HG03520 (cell line): ENCODE data around the gene FGF5.
A peak's percentile ranks its signal among the peaks of the same experiment; 100 is the strongest.

Experiments
- ATAC-seq: cut with Tn5 transposase; IDR thresholded peaks from one replicate; pipeline ENCODE4 v1.9.1; 2021; ENCODE audit warnings: mild to moderate bottlenecking, moderate library complexity; ENCODE audit not compliant: unreplicated experiment

The FGF5 gene

DNA sequence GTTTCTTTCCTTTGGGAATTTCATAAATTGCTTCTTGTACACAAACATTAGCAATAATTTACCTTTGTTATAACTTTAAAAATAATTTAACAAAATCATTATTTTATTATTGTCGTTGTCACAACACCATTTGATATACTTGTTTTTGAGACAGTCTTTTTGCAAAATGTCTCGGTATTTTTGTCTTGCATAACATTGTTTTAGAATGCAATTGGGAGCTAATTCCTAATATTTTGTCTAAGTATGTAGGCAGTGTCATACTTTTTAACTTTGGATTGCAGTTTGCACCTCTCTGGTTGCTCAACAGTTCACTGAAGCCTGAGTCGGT lies 68.7 kb downstream of the FGF5 start:
- no peak for ATAC-seq

DNA sequence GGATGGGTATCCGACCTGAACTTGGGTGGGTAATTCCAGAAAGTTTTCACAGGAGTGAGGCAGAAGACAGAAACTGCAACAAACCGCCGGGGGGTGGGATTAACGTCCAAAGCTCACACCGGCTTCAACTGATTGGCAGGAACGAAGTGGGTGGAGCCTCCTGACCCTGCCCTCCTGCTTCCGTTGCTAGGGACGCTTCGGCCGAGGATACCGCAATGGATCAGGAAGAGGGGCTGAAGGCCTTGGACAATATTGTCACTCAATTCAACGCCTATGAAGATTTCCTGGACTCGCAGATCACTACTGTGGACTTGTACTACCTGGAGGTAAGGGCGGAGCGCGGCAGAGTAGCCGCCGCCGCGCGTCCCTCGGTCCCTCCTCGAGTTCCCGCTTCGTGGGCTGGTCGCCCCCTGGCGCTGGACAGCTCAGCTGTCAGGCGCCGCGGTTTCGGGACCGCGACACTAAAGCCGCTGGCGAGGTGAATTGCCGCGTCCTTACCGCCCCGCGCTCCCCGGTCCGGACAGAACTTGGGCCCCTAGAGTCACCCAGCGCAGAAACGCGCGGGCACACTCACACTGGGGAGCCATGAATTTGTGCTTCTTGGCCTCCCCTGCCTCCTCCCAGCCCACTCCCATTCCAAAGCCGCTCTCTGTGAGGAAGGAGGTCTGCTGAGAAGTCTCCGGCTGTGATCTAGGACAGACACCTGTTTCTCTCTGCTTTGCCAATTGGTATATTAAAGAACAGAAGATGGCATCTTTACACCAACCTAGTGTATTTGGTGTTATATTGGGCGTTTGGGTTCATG lies 69.3 kb downstream of the FGF5 start, which contains the start of gene CFAP299:
CFAP299 (plus strand) TSS at position 177 of the 805 bp plus-strand sequence.
- ATAC-seq = peak; percentile 96

DNA sequence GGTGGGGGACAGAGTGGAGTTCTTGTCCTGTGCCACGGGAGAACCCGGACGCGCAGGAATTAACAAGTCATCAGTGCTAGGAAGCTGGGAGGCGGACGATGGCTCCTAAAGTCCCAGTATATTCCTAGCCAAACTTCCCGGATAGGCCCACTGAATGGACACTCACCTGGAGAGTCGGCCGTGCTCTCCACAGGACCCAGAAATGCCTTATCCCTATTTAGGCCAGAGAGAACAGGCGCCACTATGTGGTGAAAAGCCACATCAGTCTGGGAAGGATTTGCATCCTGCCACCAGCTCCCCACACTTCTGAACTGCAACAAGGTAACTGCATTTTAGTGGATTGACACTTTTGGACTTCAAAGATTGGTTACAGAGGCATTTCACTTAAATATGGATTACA lies 70.1 kb downstream of the FGF5 start:
- ATAC-seq = no peak

DNA sequence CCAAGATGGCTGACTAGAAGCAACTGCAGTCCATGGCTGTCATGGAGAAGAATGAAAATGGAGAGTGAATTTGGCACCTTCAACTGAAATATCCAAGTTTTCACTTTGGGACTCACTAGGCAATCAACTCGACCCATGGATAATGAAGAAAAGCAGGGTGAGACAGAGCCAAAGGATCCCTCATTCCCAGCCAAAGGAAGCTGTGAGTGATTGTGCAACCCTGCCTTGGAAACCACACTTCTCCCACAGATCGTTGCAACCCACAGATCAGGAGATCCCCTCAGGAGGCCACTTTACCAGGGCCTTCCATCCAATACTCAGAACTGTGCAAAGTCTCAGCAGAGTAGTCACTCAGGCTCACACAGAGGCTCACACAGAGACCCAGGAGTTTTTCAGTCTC lies 73.6 kb downstream of the FGF5 start:
- ATAC-seq = no peak
